Neural crest cell (in vitro differentiated cells): Measurements from ENCODE around the gene MUC2. TPM values are rescaled to one million over a fixed set of nuclear protein-coding genes. Genes with fewer than 3 reads are reported as not detected.

Source experiments
- DNase-seq: peaks from one replicate; pipeline ENCODE4 v3.0.0; 2021; ENCODE audit warnings: low read depth, mixed read lengths, low spot score
- H3K27ac Mint-ChIP-seq: one replicate; pipeline ENCODE4 v1.8.0; 2021; ENCODE audit warnings: mild to moderate bottlenecking, mixed read lengths; ENCODE audit not compliant: unreplicated experiment
- H3K27me3 Mint-ChIP-seq: 2 replicates; pipeline ENCODE4 v1.8.0; 2021; ENCODE audit warnings: low read depth, mild to moderate bottlenecking, mixed read lengths
- H3K36me3 Mint-ChIP-seq: 2 replicates; pipeline ENCODE4 v1.8.0; 2021; ENCODE audit warnings: low read depth, mild to moderate bottlenecking, mixed read lengths
- H3K4me1 Mint-ChIP-seq: 2 replicates; pipeline ENCODE4 v1.8.0; 2021; ENCODE audit warnings: mixed read lengths
- H3K4me3 Mint-ChIP-seq: one replicate; pipeline ENCODE4 v1.8.0; 2021; ENCODE audit warnings: mild to moderate bottlenecking, mixed read lengths
- H3K9me3 Mint-ChIP-seq: 2 replicates; pipeline ENCODE4 v1.8.0; 2021; ENCODE audit warnings: mixed read lengths
- total RNA-seq: library from RNA; stranded (reverse); gene quantifications from 2 replicates; pipeline ENCODE4 v1.2.1, GENCODE V29; 2021
- TF ChIP-seq, protein P1 (sequence below): fragments of 200-600 bp; sonication (generic); conservative IDR thresholded peaks from 2 replicates; pipeline ENCODE4 v1.5.0; 2021; ENCODE audit warnings: antibody characterized with exemption, mild to moderate bottlenecking

MUC2 gene
- total RNA-seq, 1 donor from 2014 or later, result not detected

DNA sequence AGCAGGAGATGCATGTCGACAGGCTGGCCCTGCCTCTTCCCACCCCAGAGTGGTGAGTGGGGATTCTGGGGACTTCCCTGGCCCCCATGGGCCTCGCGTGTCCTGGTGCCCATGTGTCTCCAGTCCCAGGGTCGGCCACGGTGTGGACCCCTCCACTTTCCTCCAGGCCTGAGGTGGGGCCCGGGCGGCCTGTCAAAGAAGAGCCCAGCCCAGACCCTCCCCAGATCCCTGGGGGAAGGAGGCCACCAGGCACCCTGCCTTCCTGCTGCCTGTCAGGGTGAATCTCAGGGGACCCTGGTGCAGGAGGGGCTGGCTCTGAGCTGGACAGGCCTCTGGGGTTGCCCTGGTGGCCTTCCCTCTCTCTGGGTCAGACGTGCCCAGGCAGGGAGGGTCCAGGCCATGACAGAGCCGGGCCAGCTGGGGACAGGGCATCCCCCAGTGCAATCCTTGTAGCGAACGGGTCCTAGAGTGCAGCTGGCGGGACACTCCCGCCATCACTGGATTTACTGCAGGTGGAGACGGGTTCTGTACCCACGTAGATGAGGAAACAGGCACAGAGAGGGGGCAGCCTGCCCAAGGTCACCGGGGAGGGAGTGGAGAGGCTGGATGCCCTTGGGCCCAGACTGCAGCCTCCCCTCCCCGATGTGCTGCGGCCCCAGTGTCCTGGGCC is 24.6 kb upstream of the MUC2 start:
- Mint-ChIP-seq H3K4me1 (no peaks in the 10 kb centered on the region), H3K27ac (no peak overlapping the region), H3K9me3 (no peaks in the 10 kb centered on the region), H3K27me3 (peaks cover 6% of the 10 kb centered on the region), H3K4me3 (no peak overlapping the region), H3K36me3 (no peaks in the 10 kb centered on the region)
- DNase-seq, result no peak
- TF ChIP-seq, protein P1, sequence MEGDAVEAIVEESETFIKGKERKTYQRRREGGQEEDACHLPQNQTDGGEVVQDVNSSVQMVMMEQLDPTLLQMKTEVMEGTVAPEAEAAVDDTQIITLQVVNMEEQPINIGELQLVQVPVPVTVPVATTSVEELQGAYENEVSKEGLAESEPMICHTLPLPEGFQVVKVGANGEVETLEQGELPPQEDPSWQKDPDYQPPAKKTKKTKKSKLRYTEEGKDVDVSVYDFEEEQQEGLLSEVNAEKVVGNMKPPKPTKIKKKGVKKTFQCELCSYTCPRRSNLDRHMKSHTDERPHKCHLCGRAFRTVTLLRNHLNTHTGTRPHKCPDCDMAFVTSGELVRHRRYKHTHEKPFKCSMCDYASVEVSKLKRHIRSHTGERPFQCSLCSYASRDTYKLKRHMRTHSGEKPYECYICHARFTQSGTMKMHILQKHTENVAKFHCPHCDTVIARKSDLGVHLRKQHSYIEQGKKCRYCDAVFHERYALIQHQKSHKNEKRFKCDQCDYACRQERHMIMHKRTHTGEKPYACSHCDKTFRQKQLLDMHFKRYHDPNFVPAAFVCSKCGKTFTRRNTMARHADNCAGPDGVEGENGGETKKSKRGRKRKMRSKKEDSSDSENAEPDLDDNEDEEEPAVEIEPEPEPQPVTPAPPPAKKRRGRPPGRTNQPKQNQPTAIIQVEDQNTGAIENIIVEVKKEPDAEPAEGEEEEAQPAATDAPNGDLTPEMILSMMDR, result no peak

DNA sequence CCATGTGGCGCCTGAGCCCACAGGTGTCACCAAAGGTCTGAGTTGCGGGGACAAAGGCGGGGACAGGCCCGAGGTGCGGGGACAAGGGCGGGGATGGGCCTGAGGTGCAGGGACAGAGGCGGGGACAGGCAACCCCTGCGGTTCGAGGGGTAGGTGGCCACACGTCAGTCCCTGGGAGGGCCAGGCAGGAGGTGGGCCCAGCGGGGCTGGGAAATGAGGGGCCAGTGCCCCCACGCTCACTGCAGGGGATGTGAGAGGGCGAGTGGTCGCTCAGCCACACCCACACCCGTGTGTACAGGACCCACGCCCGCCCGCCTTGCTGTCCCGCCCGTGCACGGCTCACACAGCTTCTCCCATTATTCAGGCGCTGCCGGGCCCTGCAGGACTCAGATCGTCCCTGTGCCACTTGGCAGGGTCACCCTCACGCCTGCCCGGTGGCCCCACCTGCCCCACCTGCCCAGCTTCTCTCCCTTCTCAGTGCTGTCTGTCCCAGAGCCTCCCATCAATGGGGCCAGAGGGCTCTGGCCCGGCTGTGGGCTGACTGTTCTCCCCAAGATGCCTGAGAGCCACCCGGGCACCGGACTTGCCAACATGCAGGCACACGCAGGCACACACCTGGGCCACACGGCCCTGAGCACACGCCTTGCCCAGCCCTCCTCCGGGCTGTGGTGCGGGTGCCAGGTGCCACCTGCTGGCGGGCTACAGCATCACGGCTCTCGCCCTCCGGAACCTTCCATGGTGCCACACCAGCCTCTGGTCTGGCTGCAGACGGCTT is 23.9 kb upstream of the MUC2 start:
- Mint-ChIP-seq H3K36me3 (no peaks in the 10 kb centered on the region), H3K4me1 (no peaks in the 10 kb centered on the region), H3K27me3 (peaks cover 6% of the 10 kb centered on the region), H3K4me3 (no peak overlapping the region), H3K9me3 (no peaks in the 10 kb centered on the region), H3K27ac (no peak overlapping the region)
- TF ChIP-seq, protein P1, result peak; percentile 92
- peak; percentile 60 for DNase-seq

DNA sequence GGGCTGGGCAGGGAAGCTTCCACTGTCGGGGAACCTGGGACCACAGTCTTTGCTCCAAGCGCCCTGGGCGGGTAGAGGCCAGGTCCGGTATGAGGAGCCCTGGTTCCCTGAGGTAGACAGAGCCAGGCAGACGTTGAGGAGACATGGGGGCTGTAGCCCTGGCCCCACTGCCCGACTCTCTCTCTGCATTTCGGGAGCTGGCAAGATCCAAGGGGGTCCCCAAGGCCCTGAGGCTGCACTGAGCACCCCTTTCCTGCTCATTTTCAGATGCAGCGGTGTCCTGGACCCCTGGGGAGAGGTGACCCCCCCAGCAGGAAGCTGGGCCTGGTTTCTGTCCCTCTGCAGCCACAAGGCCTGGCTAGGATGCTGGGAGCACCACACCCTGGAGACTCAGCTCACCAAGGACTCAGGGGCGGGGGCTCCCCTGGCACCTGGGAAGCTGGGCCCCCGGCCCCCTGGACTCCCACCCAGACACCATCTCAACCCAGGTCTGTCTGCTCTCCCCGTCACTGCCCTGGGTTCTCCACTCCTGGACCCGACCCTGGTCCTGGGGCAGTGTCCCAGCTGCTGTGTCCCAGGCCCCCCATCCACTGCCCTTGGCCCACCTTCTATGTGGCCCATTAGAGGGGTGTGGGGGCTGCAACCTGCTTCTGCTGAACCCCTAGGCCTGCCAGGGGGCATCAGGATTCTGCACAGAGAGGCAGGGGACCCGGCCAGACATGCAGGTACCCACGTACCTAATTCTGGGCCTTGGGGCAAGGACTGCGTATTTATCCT is 23.1 kb upstream of the MUC2 start:
- H3K4me1 Mint-ChIP-seq, result no peaks in the 10 kb centered on the region
- no peak for DNase-seq
- H3K4me3 Mint-ChIP-seq, result no peak overlapping the region
- no peaks in the 10 kb centered on the region for H3K9me3 Mint-ChIP-seq
- TF ChIP-seq, protein P1, result peak; percentile 33
- no peaks in the 10 kb centered on the region for H3K36me3 Mint-ChIP-seq
- H3K27me3 Mint-ChIP-seq, result peaks cover 6% of the 10 kb centered on the region
- H3K27ac Mint-ChIP-seq, result no peak overlapping the region

DNA sequence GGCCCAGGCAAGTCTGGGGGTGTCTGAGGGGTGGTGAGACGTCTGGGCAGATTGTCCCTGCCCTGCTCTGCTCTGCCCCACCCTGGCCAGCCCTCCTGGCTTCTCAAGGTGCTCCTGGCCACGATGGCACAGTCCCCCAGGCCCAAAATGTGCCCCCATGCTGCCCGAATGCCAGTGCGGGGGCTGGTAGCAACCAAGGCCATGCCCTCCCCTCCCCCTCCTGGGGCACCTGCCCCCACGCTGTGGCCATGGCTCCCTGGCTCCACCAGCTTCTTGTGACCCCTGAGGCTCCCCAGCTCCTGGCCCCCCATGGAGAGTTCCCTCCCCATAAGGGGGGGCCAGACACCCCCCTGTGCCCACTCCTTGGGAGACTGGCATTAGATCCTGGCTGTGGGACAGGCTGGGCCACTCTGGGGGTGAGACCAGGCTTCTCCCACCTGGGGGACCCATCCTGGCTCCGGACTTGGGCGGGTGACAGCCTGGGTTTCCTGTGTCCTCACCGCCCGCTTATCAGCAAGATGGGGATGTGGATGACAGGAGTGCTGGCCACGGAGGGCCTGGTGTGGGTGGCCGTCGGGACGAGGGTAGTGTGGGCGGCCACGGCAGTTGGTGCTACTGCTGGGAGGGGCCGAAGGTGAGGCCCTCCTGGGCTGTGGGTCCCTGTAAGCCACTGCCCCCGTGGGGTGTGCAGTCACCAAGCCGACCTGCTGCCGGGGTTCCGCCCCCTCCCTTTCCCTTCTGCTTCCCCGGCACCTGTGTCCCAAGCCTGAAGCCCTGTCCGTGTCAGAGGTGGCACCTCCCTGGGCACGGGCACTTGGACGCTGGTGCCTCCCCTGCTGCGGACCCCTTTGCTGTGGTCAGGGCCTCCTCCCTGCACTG is 22.3 kb upstream of the MUC2 start:
- H3K4me1 Mint-ChIP-seq, result no peaks in the 10 kb centered on the region
- no peak overlapping the region for H3K4me3 Mint-ChIP-seq
- no peak overlapping the region for H3K27ac Mint-ChIP-seq
- no peaks in the 10 kb centered on the region for H3K36me3 Mint-ChIP-seq
- H3K9me3 Mint-ChIP-seq, result no peaks in the 10 kb centered on the region
- H3K27me3 Mint-ChIP-seq, result peaks cover 6% of the 10 kb centered on the region
- no peak for DNase-seq
- TF ChIP-seq, protein P1, result no peak
